HL-60/S4 treated with retinoic acid at 250 ng/mL for 4 days and 3 days (cell line): ENCODE data around the gene HES7.
"Not testable (repeated sequence)": the region's sequence is repeated elsewhere in the genome, so short reads cannot be mapped to it uniquely, and the experiment has no call there.

Experiments used
- in situ Hi-C: fragments of 300-500 bp; cut with MboI; formaldehyde crosslinking; loops from 2 replicates; pipeline ENCODE4 v1.7.0; 2022; ENCODE audit warnings: low sequenced_read_pairs

The HES7 gene

DNA sequence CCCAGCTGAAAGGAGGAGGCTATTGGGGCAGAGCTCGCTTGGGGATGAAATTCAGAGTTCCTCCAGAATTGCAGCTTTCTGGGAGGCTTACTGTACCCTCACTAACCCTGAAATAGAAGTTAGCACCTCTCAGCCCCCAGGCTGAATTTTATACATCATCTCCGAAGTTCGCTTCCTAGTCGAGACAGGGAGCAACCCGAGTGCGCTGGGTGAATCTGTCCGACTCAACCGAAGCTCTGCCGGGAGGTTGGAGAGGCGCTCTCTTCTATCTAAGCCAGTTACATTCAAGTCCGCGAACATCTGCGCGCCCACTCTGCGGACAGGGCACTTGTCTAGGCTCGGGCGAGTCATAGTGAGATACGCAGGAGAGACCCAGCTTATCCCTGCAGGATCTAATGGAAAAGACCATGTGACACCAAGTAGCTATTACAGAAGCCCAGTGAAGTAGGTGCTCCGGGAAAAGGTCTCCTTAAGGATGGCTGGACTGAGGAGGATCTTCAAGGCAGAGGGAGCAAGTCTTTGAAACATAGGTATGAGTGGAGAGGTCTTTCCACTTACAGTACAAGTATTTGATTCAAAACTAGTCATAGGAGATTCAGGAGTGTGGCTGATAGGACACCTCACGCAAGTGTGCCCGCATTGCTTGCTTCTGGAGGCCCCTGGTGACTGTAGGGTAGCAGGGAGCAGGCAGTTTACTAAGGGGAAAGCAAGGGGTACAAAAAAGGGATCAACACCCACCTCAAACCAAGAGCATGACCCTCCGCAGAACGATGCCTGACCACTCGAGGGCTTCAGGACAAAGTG, 646 bp upstream of the HES7 start:
- in situ Hi-C loops: no loop called here

DNA sequence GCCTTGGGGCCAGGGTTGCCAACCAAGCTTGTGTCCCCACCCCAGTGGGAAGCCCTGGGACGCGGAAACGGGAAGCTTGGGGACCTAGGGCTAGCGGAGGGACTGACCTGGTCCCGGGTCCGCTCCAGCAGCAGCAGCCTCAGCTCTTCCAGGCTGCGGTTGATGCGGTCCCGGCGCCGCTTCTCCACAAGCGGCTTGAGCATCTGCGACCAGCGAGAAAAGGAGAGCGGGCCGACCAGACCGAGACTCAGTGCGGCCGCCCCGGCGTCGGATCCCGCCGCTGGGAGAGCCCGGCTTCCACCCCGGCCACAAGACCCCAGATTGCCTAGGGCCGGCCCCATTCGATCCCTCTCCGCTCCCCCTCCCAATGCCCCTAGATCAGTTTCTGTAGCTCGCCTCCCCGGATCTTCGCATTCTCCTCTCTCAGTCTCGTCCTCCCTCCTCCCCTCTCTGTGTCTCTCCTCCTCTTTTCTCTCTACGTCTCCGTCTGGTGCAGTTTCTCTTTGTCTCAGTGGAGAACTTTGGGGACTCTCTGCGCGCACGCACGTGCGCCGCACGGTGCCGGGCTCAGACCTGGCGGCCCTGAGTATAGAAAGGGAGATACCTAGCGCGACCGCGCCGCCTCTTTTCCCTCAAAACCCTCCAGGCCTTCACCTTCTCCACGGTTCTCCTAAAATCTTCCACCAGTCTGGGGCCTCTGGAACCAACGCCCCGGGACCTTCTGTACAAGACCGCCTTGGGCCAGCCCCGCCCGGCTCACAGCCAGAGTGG, 797 bp downstream of the HES7 start:
- in situ Hi-C loops: no loop called here

DNA sequence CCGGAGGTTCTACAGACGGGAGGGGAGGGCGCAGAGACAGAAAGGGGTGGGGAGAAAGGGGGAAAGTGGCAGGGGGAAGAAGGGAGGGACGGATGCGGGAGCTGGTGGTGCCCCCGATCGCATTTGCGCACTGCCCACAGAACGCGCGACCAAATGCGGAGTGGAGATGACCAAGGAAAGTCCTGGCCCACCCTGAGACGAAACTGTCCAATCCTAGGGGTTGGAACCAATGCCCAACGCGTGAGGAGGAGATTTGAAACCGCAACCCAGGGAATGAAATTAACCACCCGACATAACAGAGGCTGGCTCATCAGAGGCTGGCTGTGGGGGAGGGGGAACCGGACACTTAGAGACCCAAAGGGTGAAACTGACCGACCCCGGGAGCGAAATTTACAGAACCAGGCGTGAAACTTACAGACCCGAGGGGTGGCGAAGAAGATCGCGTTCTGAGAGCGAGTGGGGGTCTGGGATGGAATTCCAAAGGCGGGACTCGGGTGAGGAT, 1.4 kb downstream of the HES7 start:
- in situ Hi-C loops: no loop called here

DNA sequence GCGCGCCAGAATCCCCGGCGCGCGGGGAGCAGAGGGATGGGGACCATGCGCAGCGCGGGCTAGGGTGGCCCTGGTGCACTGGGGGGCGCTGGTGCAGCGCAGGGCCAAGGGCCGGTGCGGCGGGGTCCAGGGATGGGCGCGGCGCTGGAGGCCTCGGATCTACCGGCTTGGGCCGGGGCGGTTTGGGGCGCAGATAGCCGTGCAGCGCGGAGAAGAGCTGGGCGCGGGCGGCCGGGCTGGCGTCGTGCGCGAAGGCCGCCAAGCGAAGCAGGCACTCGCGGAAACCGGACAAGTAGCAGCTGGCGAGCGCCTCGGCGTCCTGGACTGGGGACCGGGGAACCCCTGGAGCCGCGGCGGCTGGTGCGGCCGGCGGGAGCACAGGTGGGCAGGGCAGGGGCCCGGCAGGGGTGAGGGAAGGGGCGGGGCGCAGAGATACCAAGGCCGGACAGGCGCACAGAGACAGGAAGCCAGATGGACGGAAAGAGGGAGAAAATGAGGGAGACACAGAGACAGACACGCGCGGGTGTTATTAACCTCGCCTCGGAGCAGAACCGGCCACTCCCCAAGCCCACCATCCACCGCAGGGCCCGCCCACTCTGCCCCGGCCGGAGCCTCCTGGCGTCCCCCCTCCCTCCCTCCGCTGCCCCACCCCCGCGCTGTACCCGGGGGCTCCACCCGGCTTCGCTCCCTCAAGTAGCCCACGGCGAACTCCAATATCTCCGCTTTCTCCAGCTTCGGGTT, 2.1 kb downstream of the HES7 start:
- in situ Hi-C loops: no loop called here

DNA sequence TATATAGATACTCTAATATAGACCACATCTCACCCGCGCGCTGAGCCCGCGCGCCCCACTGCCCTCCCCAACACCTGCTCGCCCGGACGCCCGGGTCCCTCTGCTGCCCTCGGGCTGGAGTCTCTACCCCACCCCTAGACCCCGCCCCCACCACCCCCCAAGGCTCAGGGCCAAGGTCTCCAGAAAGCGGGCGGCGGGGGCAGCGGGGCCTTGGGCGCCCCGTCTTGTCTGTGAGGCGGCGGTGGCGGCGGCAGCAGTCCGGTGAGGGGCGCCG, 2.6 kb downstream of the HES7 start:
- in situ Hi-C loops: no loop called here

DNA sequence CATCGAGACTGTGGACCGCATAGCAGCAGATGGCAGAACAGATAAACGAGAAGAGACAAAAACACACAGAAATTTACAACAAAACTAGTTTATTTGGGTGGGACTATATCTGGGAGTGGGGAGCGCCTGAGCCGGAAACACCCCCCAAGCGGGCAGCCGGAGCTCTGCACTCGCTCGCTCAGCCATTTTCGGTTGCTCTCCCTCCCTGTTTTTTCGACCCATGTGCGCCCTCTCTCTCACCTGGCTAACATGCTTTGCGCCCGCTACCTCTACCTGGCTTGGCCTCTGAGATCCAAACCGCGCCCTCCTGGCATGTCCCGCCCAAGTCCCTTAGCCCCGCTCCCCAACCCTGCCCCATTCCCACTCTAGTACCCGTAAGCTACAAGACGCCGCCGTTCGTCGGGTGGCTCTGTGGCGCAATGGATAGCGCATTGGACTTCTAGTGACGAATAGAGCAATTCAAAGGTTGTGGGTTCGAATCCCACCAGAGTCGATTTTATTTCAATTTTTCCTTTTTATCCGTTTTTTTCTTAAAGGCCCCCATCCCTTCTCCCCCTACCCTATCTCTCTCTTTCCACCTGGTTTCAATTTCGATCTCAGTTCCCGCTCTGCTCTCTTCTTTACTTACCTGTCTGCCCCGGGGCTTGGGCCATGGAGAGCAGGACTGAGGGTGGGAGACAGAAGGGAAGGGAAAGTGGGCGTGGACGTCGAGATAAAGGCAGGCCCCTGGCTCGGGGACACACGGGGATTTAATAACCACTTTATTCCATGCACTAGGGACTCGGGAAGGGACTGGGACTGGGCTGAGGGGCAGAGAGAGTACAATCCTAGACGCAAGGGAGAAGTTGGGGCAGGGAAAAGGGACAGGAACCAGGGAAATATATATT, 3.1 kb downstream of the HES7 start:
- in situ Hi-C loops: no loop called here

DNA sequence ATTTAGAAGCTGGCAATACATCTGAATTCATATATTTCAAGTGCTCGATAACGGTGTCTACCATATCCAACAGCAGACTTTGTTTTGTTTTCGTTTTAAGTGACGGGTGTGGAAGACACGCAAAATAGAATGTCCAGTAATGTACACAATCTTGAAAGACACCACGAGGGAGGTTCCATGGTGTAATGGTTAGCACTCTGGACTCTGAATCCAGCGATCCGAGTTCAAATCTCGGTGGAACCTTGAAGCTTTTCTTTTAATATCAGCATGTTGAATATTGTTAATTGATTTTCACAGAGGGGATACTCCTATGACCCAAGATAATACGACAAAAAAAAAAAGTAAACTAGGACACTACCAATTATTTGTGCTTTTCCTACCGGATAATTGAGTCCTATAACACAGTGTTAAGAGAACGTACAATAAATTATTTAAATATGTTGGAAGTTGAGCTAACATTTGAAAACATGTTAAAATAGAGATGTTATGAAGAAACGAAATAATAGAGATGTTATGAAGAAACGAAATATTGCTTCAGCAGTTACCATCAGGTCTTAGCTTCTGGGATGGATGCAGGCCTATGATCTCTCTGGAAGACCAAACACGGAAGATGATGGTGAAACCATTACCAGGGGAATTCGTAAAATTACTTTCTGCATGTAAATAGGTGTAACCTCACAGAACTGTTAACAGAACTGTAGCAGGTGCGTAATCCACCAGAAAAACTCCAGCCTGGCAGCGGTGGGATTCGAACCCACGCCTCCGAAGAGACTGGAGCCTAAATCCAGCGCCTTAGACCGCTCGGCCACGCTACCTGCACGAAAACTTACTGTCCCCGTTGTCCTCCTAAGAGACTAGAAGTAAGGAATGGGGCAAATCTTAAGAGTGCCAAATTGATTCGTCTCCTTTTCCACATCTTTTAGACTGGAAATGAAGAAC, 4.1 kb downstream of the HES7 start:
- in situ Hi-C loops: no loop called here

DNA sequence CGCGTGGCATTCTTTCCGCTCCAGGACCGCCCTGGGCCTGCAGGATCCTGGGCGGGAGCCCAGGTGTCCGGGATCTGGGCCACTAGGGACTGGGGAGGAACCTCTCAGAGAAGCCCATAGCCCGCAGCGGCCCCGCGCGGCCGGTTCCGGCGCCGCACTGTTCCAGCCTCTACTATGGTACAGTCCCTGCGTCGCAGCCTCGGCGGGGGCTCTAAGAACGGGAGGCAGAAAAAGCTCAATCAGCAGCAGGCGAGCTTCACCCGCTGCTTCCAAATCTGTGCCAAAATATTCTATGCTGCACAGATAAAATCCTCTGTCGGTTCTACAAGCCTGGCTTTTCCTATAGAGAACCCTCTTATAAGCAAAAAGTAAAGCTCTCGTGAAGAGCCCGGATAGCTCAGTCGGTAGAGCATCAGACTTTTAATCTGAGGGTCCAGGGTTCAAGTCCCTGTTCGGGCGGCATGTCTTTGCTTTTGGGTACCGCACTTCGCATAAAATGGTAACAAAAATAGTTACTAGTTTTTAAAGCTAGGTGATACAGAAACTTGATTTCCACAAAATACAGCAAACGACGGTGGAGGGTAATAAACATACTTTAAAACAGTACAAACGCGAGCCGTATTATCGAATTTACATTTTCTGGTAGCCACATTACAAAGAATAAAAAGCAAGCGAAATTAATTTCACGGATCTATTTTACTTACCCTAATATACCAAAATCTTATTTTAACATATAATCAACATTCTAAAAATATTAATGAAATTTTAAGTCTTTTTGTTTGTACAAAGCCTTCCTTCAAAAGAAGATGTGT, 4.9 kb downstream of the HES7 start:
- in situ Hi-C loops: no loop called here

DNA sequence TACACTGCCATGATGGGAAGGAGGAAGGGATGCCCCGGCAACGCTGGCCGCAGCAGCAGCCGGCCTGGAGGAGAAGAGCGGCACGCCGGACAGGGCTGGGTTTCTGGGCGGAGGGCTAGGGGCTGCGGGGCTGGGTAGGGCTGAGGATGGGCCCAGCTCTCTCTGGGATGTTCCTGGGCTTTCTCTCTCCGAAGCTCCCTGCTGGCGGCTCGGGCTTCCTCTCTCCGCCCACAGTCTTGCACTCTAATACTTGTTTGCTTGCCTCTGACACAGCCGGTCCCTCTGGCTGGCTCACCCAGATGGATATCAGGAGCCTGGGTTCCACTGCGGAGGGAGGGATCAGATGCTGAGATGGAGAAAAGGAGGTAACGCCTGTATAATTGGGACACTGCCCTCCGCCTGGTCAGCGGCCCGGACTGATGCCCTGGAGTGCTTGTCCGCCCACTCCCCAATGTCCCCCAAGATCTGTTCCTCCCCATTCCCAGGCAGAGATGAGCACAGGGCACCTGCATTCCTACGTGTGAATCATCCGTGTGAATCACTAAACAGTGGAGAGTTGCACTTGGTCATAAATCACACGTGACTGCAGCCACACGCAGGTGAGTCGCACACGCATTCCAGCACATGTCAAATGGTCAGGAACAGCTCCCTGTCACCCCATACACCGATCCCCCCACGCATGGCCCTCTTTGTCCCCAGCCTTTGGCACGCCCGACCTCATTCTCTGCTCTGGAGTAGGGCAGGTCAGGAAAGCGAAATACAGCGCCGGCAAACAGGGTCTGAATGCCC, 5.7 kb downstream of the HES7 start, which contains the start of gene ALOXE3:
Gene ALOXE3 (minus strand): TSS at position 535 of the 789 bp plus-strand sequence. CDS start 524 bp downstream, at position 11.
- in situ Hi-C loops: no loop called here

DNA sequence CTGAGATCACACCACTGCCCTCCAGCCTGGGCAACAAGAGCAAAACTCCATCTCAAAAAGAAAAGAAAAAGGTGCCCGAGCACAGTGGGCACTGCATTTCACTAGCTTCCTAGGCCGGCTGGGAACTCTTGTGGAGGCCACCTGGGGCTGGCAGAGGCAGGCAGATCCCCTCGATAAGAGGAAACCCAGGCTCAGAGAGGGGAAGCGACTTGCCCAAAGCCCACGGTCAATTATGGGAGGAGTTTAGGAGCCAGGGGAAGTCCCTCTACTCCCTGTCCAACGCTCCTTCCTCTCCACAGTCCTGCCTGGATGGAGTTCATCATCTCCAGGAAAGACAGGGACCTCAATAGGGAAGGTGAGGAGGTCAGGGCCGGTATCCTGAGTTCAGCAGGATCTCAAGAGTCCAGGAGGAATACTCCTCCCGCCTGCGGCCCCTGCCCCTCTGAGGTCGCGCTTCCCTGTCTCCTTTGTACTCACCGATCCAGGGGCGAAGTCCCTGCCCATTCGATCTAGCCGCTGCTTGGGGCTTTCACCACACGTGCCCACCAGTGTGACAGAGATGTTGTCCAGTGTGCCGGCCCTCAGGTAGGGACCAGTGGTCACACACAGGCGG, 6.4 kb downstream of the HES7 start:
- in situ Hi-C loops: no loop called here

DNA sequence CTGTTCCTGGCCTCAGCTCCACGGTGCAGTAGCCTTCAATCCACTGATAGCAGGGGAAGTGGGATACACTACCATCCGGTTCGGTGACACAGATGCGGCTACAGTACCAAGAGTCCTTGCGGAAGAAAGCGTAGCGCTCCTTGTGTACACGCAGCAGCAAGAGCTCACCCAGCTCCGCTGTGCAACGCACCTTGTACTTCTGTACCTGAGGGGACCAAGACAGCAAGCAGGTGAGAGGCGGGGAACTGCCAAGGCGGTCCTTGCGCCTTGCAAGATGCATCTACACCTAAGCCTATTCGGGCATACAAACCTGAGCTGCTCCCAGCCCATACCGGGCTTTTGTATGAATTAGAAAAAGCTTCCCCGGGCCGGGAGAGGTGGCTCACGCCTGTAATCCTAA, 7.1 kb downstream of the HES7 start:
- in situ Hi-C loops: no loop called here

DNA sequence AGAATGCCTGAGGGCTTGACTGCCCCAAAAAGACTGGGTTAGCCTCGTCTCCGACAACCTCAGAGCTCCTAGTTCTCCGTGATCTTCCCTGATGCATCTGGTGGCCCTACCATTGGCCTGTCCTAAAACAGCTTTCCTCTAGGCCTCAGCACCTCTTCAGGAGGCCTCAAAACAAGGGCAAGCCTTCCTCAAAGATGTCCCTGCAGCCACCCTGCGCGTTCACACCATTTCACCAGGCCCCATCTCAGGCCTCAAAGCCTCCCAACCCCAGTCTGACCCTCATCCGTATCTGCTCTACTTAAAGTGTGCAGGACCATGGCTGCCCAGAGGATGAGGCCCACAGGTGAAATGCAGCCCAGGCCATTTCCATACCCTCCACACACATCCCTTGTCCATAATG, 13.0 kb downstream of the HES7 start:
- in situ Hi-C loops: no loop called here

DNA sequence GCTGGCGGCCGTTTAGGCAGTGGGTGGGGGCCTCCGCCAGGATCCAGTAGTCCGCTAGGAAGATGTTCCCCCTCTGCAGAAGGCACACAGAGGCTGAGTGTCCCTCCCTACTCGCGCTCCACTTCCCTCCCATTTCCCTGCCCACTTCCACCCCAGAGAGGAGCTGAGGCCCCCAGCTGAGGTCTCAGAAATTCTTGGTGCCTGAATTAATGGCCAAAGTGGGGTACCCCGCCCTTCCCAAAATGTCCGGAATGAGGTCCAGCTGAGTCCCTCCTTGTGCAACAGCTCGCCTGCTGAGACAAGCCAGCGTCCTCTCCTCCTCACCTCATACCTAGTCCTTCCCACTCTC, 13.5 kb downstream of the HES7 start:
- in situ Hi-C loops: no loop called here

DNA sequence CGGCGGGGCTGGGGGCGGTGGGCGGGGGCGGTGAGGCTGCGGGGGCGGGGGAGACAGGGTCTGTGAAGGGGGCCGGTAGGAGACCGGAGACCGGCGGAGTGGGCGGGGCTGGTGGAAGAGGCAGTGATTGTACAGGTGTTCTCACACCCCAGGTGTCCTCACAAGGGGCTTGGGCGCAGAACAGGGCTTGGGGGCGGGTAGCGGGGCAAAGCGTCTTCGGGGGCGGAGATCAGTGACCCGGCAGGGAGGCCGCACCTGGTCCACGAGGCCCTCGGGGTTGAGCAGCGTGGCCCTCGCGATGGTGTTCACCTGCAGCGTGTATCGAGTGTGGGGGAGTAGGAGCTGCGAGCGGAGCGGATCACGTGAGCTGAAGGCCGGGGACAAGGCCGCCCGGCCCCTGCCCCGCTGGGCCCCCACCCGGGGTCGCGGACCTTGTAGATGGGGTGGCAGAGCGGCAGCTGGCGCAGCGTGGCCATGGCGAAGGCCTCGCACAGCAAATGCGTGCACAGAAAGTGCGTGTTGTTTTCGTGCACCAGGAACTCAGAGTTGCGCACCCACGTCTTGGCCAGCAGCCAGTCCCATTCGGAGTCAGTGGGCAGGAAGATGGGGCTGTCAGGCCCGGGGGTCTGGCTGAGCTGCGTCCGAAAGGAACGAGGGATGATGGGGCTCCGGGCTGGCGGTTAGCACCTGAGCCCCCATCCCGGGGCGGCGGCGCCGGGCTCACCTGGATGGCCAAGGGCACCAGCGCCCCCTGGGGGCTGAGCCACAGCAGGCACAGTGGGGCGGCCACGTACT, 14.0 kb downstream of the HES7 start:
- in situ Hi-C loops: no loop called here

DNA sequence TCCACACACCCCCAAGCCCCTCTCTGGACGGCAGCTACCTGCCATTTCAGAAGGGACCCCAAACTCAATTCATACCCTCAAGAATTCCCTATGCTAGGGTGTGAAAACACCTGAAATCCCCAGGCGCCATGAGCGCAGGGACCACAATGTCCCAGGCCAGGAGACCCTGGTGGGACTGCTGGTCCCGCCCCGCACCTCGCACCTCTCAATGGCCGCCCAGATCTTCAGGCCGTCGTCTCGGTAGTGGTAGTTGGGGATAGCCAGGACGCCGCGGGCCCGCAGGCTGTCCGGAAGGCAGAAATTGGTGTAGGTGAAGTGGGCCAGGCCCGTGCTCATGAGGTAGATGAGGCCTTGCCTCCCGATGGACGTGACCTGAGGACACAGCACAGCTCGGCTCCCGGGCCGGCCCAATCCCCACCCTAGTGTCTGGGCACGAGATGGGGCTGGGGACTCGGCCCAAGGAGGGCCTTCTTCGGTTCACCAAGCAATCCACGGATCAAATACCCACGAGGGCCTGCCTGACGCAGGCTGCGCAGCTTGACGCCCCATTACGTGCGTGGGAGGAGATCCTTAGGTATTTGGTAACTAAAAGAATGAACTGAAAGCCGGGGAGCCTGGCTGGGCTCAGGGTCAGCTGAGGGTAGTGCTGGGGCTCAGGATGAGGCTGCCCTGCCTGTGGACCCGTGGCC, 14.8 kb downstream of the HES7 start:
- in situ Hi-C loops: no loop called here

DNA sequence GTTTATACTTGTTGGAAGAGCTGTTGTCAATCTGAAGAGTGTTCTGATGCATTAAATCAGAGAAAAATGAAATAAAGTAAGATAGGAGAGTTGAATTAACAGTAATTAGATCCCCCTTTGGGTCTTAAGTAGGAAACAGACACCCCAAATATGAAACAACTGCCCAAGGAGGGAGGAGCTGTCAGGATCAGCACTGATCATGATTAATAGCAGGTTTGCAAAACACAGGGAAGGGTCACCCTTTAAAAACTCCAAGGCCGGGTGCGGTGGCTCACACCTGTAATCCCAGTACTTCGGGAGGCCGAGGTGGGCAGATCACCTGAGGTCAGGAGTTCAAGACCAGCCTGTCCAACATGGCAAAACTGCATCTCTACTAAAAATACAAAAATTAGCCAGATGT, 16.9 kb downstream of the HES7 start:
- in situ Hi-C loops: not testable (repeated sequence)
